Nephron (organoid): Measurements from ENCODE around the gene PLEKHG2.

Source experiments
- H3K27ac Mint-ChIP-seq, 3 experiments: 2 replicates each; pipeline ENCODE4 v1.8.0; 2020; ENCODE audit warnings: mixed read lengths in 3 of 3, mild to moderate bottlenecking in 2 of 3, moderate library complexity in 1 of 3
- H3K27me3 Mint-ChIP-seq: 2 replicates; pipeline ENCODE4 v1.8.0; 2021; ENCODE audit warnings: low read depth, mild to moderate bottlenecking, moderate library complexity, mixed read lengths
- H3K36me3 Mint-ChIP-seq: 2 replicates; pipeline ENCODE4 v1.8.0; 2020; ENCODE audit warnings: low read depth, mixed read lengths
- H3K4me1 Mint-ChIP-seq: 2 replicates; pipeline ENCODE4 v1.8.0; 2020; ENCODE audit warnings: mixed read lengths
- H3K4me3 Mint-ChIP-seq, 3 experiments: 2 replicates each; pipeline ENCODE4 v1.8.0; 2020; ENCODE audit warnings: mild to moderate bottlenecking in 3 of 3, mixed read lengths in 3 of 3, moderate library complexity in 2 of 3
- H3K9me3 Mint-ChIP-seq: 2 replicates; pipeline ENCODE4 v1.8.0; 2020; ENCODE audit warnings: mixed read lengths
- TF ChIP-seq, protein P1 (sequence below), 3 experiments: fragments of 200-600 bp; sonication (generic); IDR thresholded peaks; one replicate each; pipeline ENCODE4 v1.5.0; 2021; ENCODE audit warnings: antibody characterized with exemption in 3 of 3; ENCODE audit not compliant: unreplicated experiment in 3 of 3

The PLEKHG2 gene

GRCh38 chr19:39428283-39429112 lies 16.0 kb downstream of the PLEKHG2 start:
- peak overlapping the region; percentile 38 to 56 (median 48) for H3K4me3 Mint-ChIP-seq

GRCh38 chr19:39430675-39431593 lies 18.5 kb downstream of the PLEKHG2 start:
- Mint-ChIP-seq H3K4me3 (peak overlapping the region in 2 of 3 experiments; percentile 23 to 29), H3K36me3 (peaks cover 35% of the 10 kb centered on the region), H3K27ac (peak overlapping the region; percentile 88 to 99 (median 90)), H3K27me3 (no peaks in the 10 kb centered on the region), H3K9me3 (no peaks in the 10 kb centered on the region), H3K4me1 (peaks cover 34% of the 10 kb centered on the region)
- TF ChIP-seq, protein P1, sequence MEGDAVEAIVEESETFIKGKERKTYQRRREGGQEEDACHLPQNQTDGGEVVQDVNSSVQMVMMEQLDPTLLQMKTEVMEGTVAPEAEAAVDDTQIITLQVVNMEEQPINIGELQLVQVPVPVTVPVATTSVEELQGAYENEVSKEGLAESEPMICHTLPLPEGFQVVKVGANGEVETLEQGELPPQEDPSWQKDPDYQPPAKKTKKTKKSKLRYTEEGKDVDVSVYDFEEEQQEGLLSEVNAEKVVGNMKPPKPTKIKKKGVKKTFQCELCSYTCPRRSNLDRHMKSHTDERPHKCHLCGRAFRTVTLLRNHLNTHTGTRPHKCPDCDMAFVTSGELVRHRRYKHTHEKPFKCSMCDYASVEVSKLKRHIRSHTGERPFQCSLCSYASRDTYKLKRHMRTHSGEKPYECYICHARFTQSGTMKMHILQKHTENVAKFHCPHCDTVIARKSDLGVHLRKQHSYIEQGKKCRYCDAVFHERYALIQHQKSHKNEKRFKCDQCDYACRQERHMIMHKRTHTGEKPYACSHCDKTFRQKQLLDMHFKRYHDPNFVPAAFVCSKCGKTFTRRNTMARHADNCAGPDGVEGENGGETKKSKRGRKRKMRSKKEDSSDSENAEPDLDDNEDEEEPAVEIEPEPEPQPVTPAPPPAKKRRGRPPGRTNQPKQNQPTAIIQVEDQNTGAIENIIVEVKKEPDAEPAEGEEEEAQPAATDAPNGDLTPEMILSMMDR (IDR thresholded peaks at IDR 0.05; ENCODE audit: unreplicated experiment in 3 of 3) = no peak

More at GRCh38 chr19:39428283-39429112, 16.0 kb downstream of the PLEKHG2 start:
- peaks cover 30% of the 10 kb centered on the region for H3K4me1 Mint-ChIP-seq
- TF ChIP-seq, protein P1 (IDR thresholded peaks at IDR 0.05; ENCODE audit: unreplicated experiment in 3 of 3) = no peak
- H3K9me3 Mint-ChIP-seq = no peaks in the 10 kb centered on the region
- H3K36me3 Mint-ChIP-seq = peaks cover 31% of the 10 kb centered on the region
- H3K27ac Mint-ChIP-seq = peak overlapping the region; percentile 96 to 99 (median 99)
- H3K27me3 Mint-ChIP-seq = no peaks in the 10 kb centered on the region

DNA sequence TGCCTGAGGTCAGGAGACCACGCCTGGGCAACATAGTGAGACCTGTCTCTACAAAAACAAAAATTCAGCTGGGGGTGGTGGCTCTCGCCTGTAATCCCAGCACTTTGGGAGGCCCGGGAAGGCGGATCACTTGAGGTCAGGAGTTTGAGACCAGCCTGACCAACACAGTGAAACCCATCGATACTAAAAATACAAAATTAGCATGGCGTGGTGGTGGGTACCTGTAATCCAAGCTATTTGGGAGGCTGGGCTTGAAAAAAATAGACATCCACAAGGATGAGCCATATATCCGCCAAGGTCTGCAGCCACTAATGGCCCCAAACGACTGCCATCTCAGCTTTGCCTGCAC lies 20.2 kb downstream of the PLEKHG2 start:
- Mint-ChIP-seq H3K27ac (peak overlapping the region in 1 of 3 experiments; percentile 55), H3K4me1 (peaks cover 35% of the 10 kb centered on the region), H3K4me3 (peak overlapping the region; percentile 53 to 79 (median 67)), H3K9me3 (no peaks in the 10 kb centered on the region), H3K36me3 (peaks cover 30% of the 10 kb centered on the region), H3K27me3 (no peaks in the 10 kb centered on the region)
- TF ChIP-seq, protein P1 (IDR thresholded peaks at IDR 0.05; ENCODE audit: unreplicated experiment in 3 of 3) = no peak

GRCh38 chr19:39433480-39434079 lies 21.1 kb downstream of the PLEKHG2 start:
- Mint-ChIP-seq H3K27me3 (no peaks in the 10 kb centered on the region), H3K27ac (peak overlapping the region in 2 of 3 experiments; percentile 23 to 54), H3K36me3 (peaks cover 30% of the 10 kb centered on the region), H3K9me3 (no peaks in the 10 kb centered on the region), H3K4me3 (peak overlapping the region; percentile 79 to 100 (median 100)), H3K4me1 (peaks cover 29% of the 10 kb centered on the region)
- TF ChIP-seq, protein P1 (IDR thresholded peaks at IDR 0.05; ENCODE audit: unreplicated experiment in 3 of 3) = no peak

DNA sequence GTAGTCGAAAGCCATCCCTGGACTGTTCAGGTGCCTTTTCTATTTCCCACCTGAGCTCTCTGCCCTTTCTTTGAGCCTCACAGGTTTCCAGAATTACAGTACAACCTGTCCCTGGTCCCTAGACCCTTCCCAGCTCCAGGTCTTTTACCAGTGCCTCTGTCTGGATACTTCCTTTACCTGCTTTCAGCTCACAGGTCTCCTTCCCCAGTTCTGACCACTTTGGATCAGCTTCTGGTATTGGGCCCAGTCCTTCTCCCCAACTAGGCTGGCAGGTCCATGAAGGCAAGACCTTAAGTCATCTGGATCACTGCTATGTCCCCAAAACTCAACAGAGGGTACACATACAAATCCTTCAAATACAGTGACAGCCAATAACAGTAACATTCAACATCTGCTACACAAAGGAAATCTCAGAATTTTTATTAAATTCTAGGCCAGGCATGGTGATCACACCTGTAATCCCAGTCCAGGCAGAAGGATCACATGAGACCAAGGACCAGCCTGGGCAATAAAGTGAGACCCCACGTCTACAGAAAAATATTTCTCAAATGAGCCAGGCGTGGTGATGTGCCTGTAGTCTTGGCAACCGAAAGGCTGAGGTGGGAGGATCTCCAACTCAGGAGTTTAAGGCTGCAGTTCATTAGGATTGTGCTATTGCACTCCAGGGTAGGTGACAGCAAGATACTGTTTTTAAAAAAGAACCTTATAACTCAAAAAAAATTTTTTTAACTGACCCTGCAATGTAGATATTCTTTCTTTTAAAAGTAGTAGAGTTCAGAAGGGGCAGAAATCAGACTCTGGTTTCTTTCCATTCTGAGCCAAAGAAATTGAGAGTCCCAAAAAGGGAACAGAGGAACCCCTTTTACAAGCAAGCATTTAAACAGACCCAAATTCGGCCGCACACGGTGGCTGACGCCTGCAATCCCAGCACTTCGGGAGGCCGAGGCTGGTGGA lies 21.9 kb downstream of the PLEKHG2 start:
- peaks cover 30% of the 10 kb centered on the region for H3K36me3 Mint-ChIP-seq
- peak overlapping the region in 1 of 3 experiments; percentile 25 for H3K27ac Mint-ChIP-seq
- H3K4me3 Mint-ChIP-seq = peak overlapping the region; percentile 95 to 100 (median 100)
- H3K27me3 Mint-ChIP-seq = no peaks in the 10 kb centered on the region
- TF ChIP-seq, protein P1 (IDR thresholded peaks at IDR 0.05; ENCODE audit: unreplicated experiment in 3 of 3) = no peak
- peaks cover 23% of the 10 kb centered on the region for H3K4me1 Mint-ChIP-seq
- no peaks in the 10 kb centered on the region for H3K9me3 Mint-ChIP-seq
